H9 (cell line): Measurements from ENCODE around the gene CBS. TPM values are rescaled to one million over a fixed set of nuclear protein-coding genes. Genes with fewer than 3 reads are reported as not detected.
A peak's percentile ranks its signal among the peaks of the same experiment; 100 is the strongest.
"Not testable (repeated sequence)": the region's sequence is repeated elsewhere in the genome, so short reads cannot be mapped to it uniquely, and the experiment has no call there.

Experiments used
- DNase-seq: peaks from one replicate; pipeline ENCODE4 v3.0.0-alpha.2; 2017
- H2AFZ ChIP-seq: one replicate; pipeline ENCODE4 v1.6.1; 2013; ENCODE audit warnings: mild to moderate bottlenecking, low read length, control low read depth, moderate library complexity
- H2AK5ac ChIP-seq: 2 replicates; pipeline ENCODE4 v1.6.1; 2013; ENCODE audit warnings: low read length, control low read depth, mixed read lengths; ENCODE audit not compliant: insufficient read length
- H2BK120ac ChIP-seq: one replicate; pipeline ENCODE4 v1.6.1; 2013; ENCODE audit warnings: low read depth, mild to moderate bottlenecking, low read length, control low read depth, inconsistent platforms; ENCODE audit not compliant: poor library complexity, severe bottlenecking
- H2BK12ac ChIP-seq: 2 replicates; pipeline ENCODE4 v1.6.1; 2013; ENCODE audit warnings: low read length, control low read depth, mixed read lengths, low read depth; ENCODE audit not compliant: insufficient read length
- H2BK15ac ChIP-seq: 2 replicates; pipeline ENCODE4 v1.6.1; 2013; ENCODE audit warnings: low read depth, low read length, control low read depth
- H2BK20ac ChIP-seq: one replicate; pipeline ENCODE4 v1.6.1; 2013; ENCODE audit warnings: low read depth, mild to moderate bottlenecking, low read length, control low read depth, inconsistent platforms; ENCODE audit not compliant: poor library complexity, severe bottlenecking
- H2BK5ac ChIP-seq: 2 replicates; pipeline ENCODE4 v1.6.1; 2013; ENCODE audit warnings: low read length, control low read depth, mixed read lengths; ENCODE audit not compliant: insufficient read length
- H3K14ac ChIP-seq: 2 replicates; pipeline ENCODE4 v1.6.1; 2013; ENCODE audit warnings: low read length, control low read depth; ENCODE audit not compliant: insufficient read depth
- H3K18ac ChIP-seq: 2 replicates; pipeline ENCODE4 v1.6.1; 2013; ENCODE audit warnings: low read depth, mild to moderate bottlenecking, mixed read lengths, low read length, control low read depth; ENCODE audit not compliant: insufficient read length
- H3K23ac ChIP-seq: 2 replicates; pipeline ENCODE4 v1.6.1; 2013; ENCODE audit warnings: low read length, control low read depth, mixed read lengths, low read depth; ENCODE audit not compliant: insufficient read length
- H3K23me2 ChIP-seq: 2 replicates; pipeline ENCODE4 v1.6.1; 2013; ENCODE audit warnings: low read depth, mild to moderate bottlenecking, mixed read lengths, low read length, control low read depth; ENCODE audit not compliant: insufficient read length, poor library complexity, severe bottlenecking
- H3K27ac ChIP-seq: 2 replicates; pipeline ENCODE4 v1.5.1; 2013; ENCODE audit warnings: low read length, control low read depth, mixed read lengths, low read depth; ENCODE audit not compliant: insufficient read length
- H3K27me3 ChIP-seq: 2 replicates; pipeline ENCODE4 v1.6.1; 2013; ENCODE audit warnings: low read length, control low read depth, inconsistent platforms; ENCODE audit not compliant: insufficient read depth
- H3K4ac ChIP-seq: 2 replicates; pipeline ENCODE4 v1.6.1; 2013; ENCODE audit warnings: low read depth, mild to moderate bottlenecking, control low read depth, inconsistent platforms, low read length, moderate library complexity
- H3K4me1 ChIP-seq: 2 replicates; pipeline ENCODE4 v1.6.1; 2013; ENCODE audit warnings: low read length, control low read depth, inconsistent platforms; ENCODE audit not compliant: insufficient read depth
- H3K4me2 ChIP-seq: 2 replicates; pipeline ENCODE4 v1.6.1; 2013; ENCODE audit warnings: low read length, control low read depth, mixed read lengths; ENCODE audit not compliant: insufficient read length, insufficient read depth
- H3K56ac ChIP-seq: 2 replicates; pipeline ENCODE4 v1.6.1; 2013; ENCODE audit warnings: low read depth, mild to moderate bottlenecking, mixed read lengths, low read length, control low read depth; ENCODE audit not compliant: insufficient read length
- H3K79me1 ChIP-seq: 2 replicates; pipeline ENCODE4 v1.6.1; 2013; ENCODE audit warnings: low read depth, mild to moderate bottlenecking, moderate library complexity, low read length, control low read depth, inconsistent platforms; ENCODE audit not compliant: insufficient read depth, poor library complexity, severe bottlenecking
- H3K79me2 ChIP-seq: 2 replicates; pipeline ENCODE4 v1.6.1; 2013; ENCODE audit warnings: low read length, control low read depth, inconsistent platforms; ENCODE audit not compliant: insufficient read depth
- H3K9ac ChIP-seq: 2 replicates; pipeline ENCODE4 v1.6.1; 2013; ENCODE audit warnings: low read length, control low read depth, mixed read lengths; ENCODE audit not compliant: insufficient read length; ENCODE audit errors: extremely low read depth
- H3K9me3 ChIP-seq: one replicate; pipeline ENCODE4 v1.6.1; 2013; ENCODE audit warnings: low read depth, low read length, inconsistent platforms; ENCODE audit not compliant: control insufficient read depth
- H3T11ph ChIP-seq: one replicate; pipeline ENCODE4 v1.6.1; 2013; ENCODE audit warnings: mild to moderate bottlenecking, low read length, control low read depth, inconsistent platforms
- H4K20me1 ChIP-seq: one replicate; pipeline ENCODE4 v1.6.1; 2013; ENCODE audit not compliant: control insufficient read depth, insufficient read length, insufficient read depth
- H4K5ac ChIP-seq: 2 replicates; pipeline ENCODE4 v1.6.1; 2013; ENCODE audit warnings: low read depth, mild to moderate bottlenecking, mixed read lengths, low read length, control low read depth; ENCODE audit not compliant: insufficient read length
- H4K8ac ChIP-seq: replicated peaks from 2 replicates; pipeline ENCODE4 v1.6.1; 2013; ENCODE audit warnings: low read length, control low read depth, mixed read lengths, low read depth; ENCODE audit not compliant: insufficient read length
- H4K91ac ChIP-seq: 2 replicates; pipeline ENCODE4 v1.6.1; 2013; ENCODE audit warnings: low read depth, mild to moderate bottlenecking, moderate library complexity, mixed read lengths, low read length, control low read depth; ENCODE audit not compliant: insufficient read length
- H3K27ac Mint-ChIP-seq, 3 experiments: 2 replicates in 2 of 3; 3 replicates in 1 of 3; pipeline ENCODE4 v1.8.0; 2020 to 2021; ENCODE audit warnings: mixed read lengths in 3 of 3, mild to moderate bottlenecking in 1 of 3, moderate library complexity in 1 of 3
- H3K27me3 Mint-ChIP-seq: 2 replicates; pipeline ENCODE4 v1.8.0; 2021; ENCODE audit warnings: low read depth, mild to moderate bottlenecking, moderate library complexity, mixed read lengths
- H3K36me3 Mint-ChIP-seq, 3 experiments: 2 replicates in 2 of 3; 3 replicates in 1 of 3; pipeline ENCODE4 v1.8.0; 2020 to 2021; ENCODE audit warnings: low read depth in 3 of 3, mixed read lengths in 3 of 3; ENCODE audit not compliant: insufficient read depth in 1 of 3
- H3K4me1 Mint-ChIP-seq, 2 experiments: 2 replicates each; pipeline ENCODE4 v1.8.0; 2020; ENCODE audit warnings: mixed read lengths in 2 of 2
- H3K4me3 Mint-ChIP-seq, 2 experiments: 2 replicates in 1 of 2; 3 replicates in 1 of 2; pipeline ENCODE4 v1.8.0; 2020 to 2021; ENCODE audit warnings: mild to moderate bottlenecking in 2 of 2, mixed read lengths in 2 of 2, moderate library complexity in 1 of 2
- H3K9me3 Mint-ChIP-seq, 2 experiments: 2 replicates in 1 of 2; 3 replicates in 1 of 2; pipeline ENCODE4 v1.8.0; 2020; ENCODE audit warnings: mild to moderate bottlenecking in 2 of 2, mixed read lengths in 2 of 2, moderate library complexity in 1 of 2
- WGBS: extraction: QIAGEN DNeasy Blood & Tissue Kit; methylation state at CpG from one replicate; pipeline ENCODE4 v1.1.7; 2013; ENCODE audit warnings: missing lambda C conversion rate, low lambda C conversion rate, mixed read lengths; ENCODE audit not compliant: insufficient read length; ENCODE audit errors: extremely low coverage; 5-methylcytosine and 5-hydroxymethylcytosine counted together
- total RNA-seq: library from RNA; stranded (reverse); gene quantifications from 2 replicates; pipeline ENCODE4 v1.2.1, GENCODE V29; 2021

Gene CBS
- total RNA-seq, 1 experiment from 2014 or later = 350 TPM

GRCh38 chr21:43082587-43083300 is 7.1 kb upstream of the CBS start:
- H3K4me1 ChIP-seq, H2BK12ac ChIP-seq, H4K20me1 ChIP-seq, H3K27me3 Mint-ChIP-seq, H3K27ac ChIP-seq, H3K27me3 ChIP-seq, H3K23ac ChIP-seq, H4K8ac ChIP-seq, H3K4me1 Mint-ChIP-seq, H3K23me2 ChIP-seq, H4K5ac ChIP-seq, H3K4me3 Mint-ChIP-seq, H3K14ac ChIP-seq, H3K18ac ChIP-seq, H3K9me3 ChIP-seq, H2BK5ac ChIP-seq, H3T11ph ChIP-seq, H3K27ac Mint-ChIP-seq, H2BK120ac ChIP-seq, H2BK20ac ChIP-seq, H2AK5ac ChIP-seq, H3K4me2 ChIP-seq, H3K79me2 ChIP-seq, H3K79me1 ChIP-seq, H3K9me3 Mint-ChIP-seq, H2AFZ ChIP-seq, H3K36me3 Mint-ChIP-seq, DNase-seq, H2BK15ac ChIP-seq, H3K4ac ChIP-seq, H3K56ac ChIP-seq, H3K9ac ChIP-seq, H4K91ac ChIP-seq: not testable (repeated sequence)
- no CpG with 5 or more reads among the region's 24 CpGs for WGBS

GRCh38 chr21:43076643-43077042 is 1.0 kb upstream of the CBS start:
- H3K4me2 ChIP-seq, H2AFZ ChIP-seq, H3K79me2 ChIP-seq, H3K27me3 ChIP-seq, H3K9me3 ChIP-seq, H3K9me3 Mint-ChIP-seq, H4K5ac ChIP-seq, H3K18ac ChIP-seq, H3K27me3 Mint-ChIP-seq, H3K79me1 ChIP-seq, H4K91ac ChIP-seq, H3K23ac ChIP-seq, H2AK5ac ChIP-seq, H3K14ac ChIP-seq, H2BK12ac ChIP-seq, H3K4ac ChIP-seq, H3K27ac Mint-ChIP-seq, H3K9ac ChIP-seq, H2BK20ac ChIP-seq, H2BK5ac ChIP-seq, H4K20me1 ChIP-seq, H2BK120ac ChIP-seq, H3K36me3 Mint-ChIP-seq, H4K8ac ChIP-seq, H3T11ph ChIP-seq, H3K23me2 ChIP-seq, H3K56ac ChIP-seq, H3K4me1 Mint-ChIP-seq, DNase-seq, H3K27ac ChIP-seq, H3K4me1 ChIP-seq, H2BK15ac ChIP-seq: not testable (repeated sequence)
- H3K4me3 Mint-ChIP-seq = peak overlapping the region in 1 of 2 experiments; percentile 54; a peak in 2 of 5 replicates
- WGBS = no CpG with 5 or more reads among the region's 28 CpGs
